Bronchial epithelial cell (primary cell): ENCODE data around the gene MAST1. TPM values are rescaled to one million over a fixed set of nuclear protein-coding genes. Genes with fewer than 3 reads are reported as not detected.
"Not testable (repeated sequence)": the region's sequence is repeated elsewhere in the genome, so short reads cannot be mapped to it uniquely, and the experiment has no call there.

Experiments
- DNase-seq: peaks from one replicate; pipeline ENCODE4 v3.0.0-alpha.2; 2010; ENCODE audit warnings: low read depth
- FAIRE-seq: peaks from 2 replicates; lab custom pipeline; 2011; peaks lifted over from hg19 to GRCh38; lab: Jason Lieb, UNC
- H3K27me3 ChIP-seq: 2 replicates; pipeline ENCODE4 v1.5.1; 2011; ENCODE audit warnings: low read length; ENCODE audit not compliant: control insufficient read depth, insufficient read depth
- H3K36me3 ChIP-seq: 2 replicates; pipeline ENCODE4 v1.5.1; 2011; ENCODE audit warnings: low read length; ENCODE audit not compliant: control insufficient read depth, insufficient read depth
- H3K4me3 ChIP-seq: 2 replicates; pipeline ENCODE4 v1.5.1; 2011; ENCODE audit warnings: mild to moderate bottlenecking, low read depth, low read length, control low read depth
- CTCF ChIP-seq: IDR thresholded peaks from 2 replicates; pipeline ENCODE4 v1.5.1; 2011; ENCODE audit warnings: mild to moderate bottlenecking, moderate library complexity, low read length, control low read depth, inconsistent platforms; ENCODE audit not compliant: insufficient read depth, severe bottlenecking
- total RNA-seq: library from RNA; depleted of rRNA; stranded (reverse); fragments of >200 nt; gene quantifications from 2 replicates; pipeline ENCODE4 v1.2.1, GENCODE V29; 2014

Gene MAST1
- total RNA-seq, 1 donor from 2014 or later: 0.26 TPM

- no peak within 1 kb of the TSS for H3K4me3 ChIP-seq
Measured at GRCh38 chr19:12886969-12887747, 48.8 kb downstream of the MAST1 start, which contains the start of gene KLF1. KLF1 (minus strand) TSS chr19:12887201; CDS start chr19:12887140, 61 bp downstream.

DNA sequence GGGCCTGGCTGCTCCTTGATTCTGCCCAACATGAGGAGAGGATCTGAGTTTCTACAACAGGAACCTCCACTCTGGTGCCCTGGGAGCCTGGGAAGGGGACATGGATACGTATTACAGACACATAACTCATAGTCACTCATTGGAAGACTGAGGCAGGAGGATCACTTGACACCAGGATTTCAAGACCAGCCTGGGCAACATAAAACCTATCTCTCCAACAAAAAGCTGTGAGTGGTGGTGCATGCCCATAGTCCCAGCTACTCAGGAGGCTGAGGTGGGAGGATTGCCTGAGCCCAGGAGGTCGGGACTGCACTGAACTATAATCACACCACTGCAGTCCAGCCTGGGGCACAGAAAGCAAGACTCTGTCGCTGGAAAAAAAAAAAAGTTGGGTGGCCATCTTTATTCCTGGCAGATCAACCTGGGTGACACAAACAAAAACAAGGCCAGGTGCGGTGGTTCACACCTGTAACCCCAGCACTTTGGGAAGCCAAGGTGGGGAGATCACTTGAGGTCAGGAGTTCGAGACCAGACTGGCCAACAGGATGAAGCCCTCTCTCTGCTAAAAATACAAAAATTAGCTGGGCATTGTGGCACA is 49.8 kb downstream of the MAST1 start:
- no peaks in the 10 kb centered on the region for H3K36me3 ChIP-seq
- TF ChIP-seq CTCF: no peak
- H3K27me3 ChIP-seq: no peaks in the 10 kb centered on the region
- no peak for DNase-seq
- H3K4me3 ChIP-seq: no peak overlapping the region
- no peak for FAIRE-seq

More at GRCh38 chr19:12886969-12887747, 48.8 kb downstream of the MAST1 start, which contains the start of gene KLF1:
- no peaks in the 10 kb centered on the region for H3K27me3 ChIP-seq
- no peak for TF ChIP-seq CTCF
- no peak for DNase-seq
- no peaks in the 10 kb centered on the region for H3K36me3 ChIP-seq
- no peak for FAIRE-seq

DNA sequence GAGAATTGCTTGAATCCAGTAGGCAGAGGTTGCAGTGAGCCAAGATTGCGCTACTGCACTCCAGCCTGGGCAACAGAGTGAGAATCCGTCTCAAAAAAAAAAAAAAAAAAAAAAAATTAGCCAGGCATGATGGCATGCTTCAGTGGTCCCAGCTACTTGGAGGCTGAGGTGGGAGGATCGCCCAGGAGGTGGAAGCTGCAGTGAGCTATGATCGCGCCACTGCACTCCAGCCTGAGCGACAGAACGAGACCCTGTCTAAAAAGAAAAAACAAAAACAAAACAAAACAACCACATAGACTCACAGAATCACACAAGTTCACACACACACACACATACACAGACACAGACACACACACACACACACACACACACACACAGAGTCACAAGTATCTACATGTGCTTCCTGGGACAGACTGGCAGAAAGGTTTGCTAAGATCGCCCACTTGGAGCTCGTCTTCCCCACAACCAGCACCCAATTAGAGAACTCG is 52.0 kb downstream of the MAST1 start:
- H3K27me3 ChIP-seq, FAIRE-seq, H3K4me3 ChIP-seq, DNase-seq, H3K36me3 ChIP-seq: not testable (repeated sequence)

DNA sequence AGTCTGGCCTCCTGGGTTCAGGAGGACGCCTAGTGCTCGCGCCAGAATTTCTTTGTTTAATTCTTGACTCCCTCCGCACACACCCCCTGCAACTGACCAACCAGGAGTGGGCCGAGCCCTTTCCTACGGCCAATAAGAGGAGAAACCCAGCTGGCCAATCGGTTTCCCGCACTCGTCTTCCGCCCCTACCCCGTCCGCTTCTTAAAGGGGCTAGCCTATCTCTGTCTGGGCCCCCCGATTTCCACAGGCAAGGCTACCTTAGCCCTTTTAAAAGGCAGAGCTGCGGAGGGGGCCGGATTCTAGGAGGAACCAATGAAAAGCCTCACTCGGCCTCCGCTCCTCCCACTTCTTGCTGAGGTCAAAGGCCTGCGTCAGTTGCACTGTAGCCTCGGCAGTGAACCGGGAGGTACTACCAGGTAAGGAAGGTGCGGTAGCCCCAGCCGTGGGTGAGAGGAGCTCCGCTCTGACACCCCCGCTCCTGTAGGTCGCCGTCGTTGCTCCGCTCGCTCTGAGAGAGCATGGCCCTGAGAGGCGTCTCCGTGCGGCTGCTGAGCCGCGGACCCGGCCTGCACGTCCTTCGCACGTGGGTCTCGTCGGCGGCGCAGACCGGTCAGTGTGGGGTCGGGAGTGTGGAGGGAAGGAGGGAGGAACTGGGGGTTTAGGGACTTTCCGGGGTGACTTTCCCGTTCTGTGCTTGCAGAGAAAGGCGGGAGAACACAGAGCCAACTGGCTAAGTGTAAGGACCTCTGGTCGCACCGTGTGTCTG is 52.7 kb downstream of the MAST1 start, which contains the start of gene GCDH:
Gene GCDH, plus strand, starts transcription at position 374 of the 766 bp plus-strand sequence. Its CDS starts 145 bp downstream, at position 519.
- peaks cover 3% of the 10 kb centered on the region for H3K36me3 ChIP-seq
- no peak for TF ChIP-seq CTCF
- DNase-seq (peak; percentile 96), FAIRE-seq (no peak)
- no peaks in the 10 kb centered on the region for H3K27me3 ChIP-seq
- peak within 1 kb of the TSS; percentile 83 for H3K4me3 ChIP-seq

DNA sequence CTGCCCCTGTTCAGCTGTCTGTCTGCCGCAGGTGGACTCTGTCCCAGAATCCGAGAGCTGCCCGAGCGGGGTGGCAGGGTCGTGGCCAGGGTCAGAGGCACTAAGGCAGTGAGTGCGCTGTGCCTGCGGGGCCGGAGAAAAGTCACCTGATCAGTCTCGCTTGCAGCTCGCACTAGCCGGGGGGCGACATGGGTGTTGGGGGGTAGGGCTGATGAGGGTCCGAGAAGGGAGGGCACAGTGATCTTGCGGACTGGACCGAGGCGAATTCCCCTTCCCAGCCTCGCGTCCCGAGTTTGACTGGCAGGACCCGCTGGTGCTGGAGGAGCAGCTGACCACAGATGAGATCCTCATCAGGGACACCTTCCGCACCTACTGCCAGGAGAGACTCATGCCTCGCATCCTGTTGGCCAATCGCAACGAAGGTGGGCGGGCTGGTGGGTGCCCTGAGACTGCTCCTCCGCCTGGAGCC is 53.3 kb downstream of the MAST1 start:
- no peak for FAIRE-seq
- no peak for TF ChIP-seq CTCF

GRCh38 chr19:12893582-12893981 is 55.3 kb downstream of the MAST1 start:
- FAIRE-seq (no peak), DNase-seq (no peak)
- H3K4me3 ChIP-seq: no peak overlapping the region
- H3K27me3 ChIP-seq: no peaks in the 10 kb centered on the region
- peaks cover 7% of the 10 kb centered on the region for H3K36me3 ChIP-seq
- no peak for TF ChIP-seq CTCF

More for the DNA sequence above, 53.3 kb downstream of the MAST1 start:
- DNase-seq: no peak
- Histone ChIP-seq H3K4me3 (peak overlapping the region; percentile 83), H3K36me3 (peaks cover 7% of the 10 kb centered on the region), H3K27me3 (no peaks in the 10 kb centered on the region)
